Measurements from ENCODE around the gene EHBP1.

The EHBP1 gene

DNA sequence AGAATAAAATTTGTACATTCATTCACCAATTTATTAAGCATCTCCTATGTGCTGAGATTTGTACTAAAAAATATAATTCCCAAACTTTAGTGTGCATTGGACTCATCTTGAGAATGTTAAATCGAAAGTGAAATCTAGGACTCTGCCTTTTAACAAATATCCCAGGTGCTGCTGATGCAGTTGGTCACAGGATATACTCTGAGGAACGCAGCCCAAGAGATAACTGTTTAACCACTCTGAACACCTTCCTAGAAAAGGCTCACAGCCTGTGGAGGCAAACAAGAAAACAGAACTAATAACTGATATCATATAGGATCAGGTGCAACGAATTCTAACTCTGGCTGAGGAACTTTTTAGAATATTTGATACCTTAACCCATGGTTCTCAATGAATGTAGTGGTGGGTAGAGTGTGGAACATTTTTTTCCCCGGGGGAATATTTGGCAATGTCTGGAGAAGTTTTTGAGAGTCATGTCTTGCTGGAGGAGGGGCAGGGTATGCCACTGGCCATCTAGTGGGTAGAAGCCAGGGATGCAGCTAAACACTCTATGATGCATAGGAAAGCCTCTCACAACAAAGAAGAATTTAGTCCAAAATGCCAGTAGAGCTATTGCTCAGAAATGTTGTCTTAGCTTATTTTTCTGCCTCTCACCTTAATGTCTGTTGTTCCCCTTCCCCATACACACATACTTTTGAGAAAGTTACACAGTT lies 96.5 kb downstream of the EHBP1 start:
- DNase-seq (ENCODE audit: low read depth in 1 of 2, low spot score in 1 of 2) = no peak
- TF ChIP-seq JUND (IDR thresholded peaks at IDR 0.05; ENCODE audit: low read depth) = no peak
- in situ Hi-C loops (cut with HindIII; ENCODE audit: low pct_unique_long_range_greater_than_20kb, low sequenced_read_pairs) = no loop called here

DNA sequence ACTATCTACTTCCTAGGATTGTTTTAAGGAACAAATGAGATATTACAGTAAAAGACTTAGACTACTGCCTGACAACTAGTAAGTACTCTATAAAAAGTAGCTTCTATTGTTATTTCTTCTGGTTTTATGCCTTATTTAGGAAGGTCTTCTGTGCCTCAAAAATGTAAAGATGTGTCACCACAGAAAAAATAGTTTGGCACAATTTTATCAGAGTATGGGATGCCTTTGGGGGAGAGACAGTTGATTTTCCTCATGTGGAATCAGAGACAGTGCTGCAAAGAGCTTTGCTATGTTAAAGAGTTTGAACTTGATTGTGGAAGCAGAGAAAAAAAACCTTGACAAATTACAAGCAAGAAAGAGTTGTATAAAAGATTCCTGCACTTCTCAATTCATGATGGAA lies 98.4 kb downstream of the EHBP1 start:
- in situ Hi-C loops (cut with HindIII; ENCODE audit: low pct_unique_long_range_greater_than_20kb, low sequenced_read_pairs) = no loop called here
- DNase-seq (ENCODE audit: low read depth in 1 of 2, low spot score in 1 of 2) = no peak
- no peak for TF ChIP-seq JUND (IDR thresholded peaks at IDR 0.05; ENCODE audit: low read depth)

DNA sequence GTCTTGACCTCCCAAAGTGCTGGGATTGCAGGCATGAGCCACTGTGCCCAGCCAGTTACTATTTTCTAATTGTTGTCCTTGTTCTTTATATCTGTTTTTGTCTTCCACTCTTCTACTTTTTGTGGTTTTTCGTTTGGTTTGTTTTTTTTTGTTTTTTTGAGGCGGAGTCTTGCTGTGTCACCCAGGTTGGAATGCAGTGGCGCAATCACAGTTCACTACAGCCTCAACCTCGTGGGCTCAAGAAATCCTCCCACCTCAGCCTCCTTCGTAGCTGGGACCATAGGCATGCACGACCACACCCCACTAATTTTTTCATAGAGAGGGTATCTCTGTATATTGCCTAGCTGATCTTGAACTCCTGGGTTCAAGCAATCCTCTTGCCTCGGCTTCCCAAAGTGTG lies 100.7 kb downstream of the EHBP1 start:
- in situ Hi-C loops (cut with HindIII; ENCODE audit: low pct_unique_long_range_greater_than_20kb, low sequenced_read_pairs) = no loop called here
- DNase-seq (ENCODE audit: low read depth in 1 of 2, low spot score in 1 of 2) = no peak
- TF ChIP-seq JUND (IDR thresholded peaks at IDR 0.05; ENCODE audit: low read depth) = no peak

DNA sequence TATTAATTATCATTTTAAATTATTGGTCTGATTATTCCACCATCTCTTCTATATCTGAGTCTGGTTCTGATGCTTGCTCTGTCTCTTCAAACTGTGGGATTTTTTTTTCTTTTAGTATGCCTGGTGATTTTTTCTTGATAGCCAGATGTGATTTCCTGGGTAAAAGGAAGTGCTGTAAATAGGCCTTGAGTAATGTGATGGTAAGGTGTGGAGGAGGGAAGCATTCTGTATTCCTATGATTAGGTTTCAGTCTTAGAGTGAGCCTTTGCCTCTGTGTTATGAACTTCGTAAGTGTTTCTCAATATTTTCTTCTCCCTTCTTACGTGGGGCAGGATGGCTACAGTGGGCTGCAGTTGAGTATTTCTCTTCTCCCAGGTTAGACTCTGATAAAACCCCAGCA lies 103.0 kb downstream of the EHBP1 start:
- in situ Hi-C loops (cut with HindIII; ENCODE audit: low pct_unique_long_range_greater_than_20kb, low sequenced_read_pairs) = no loop called here
- no peak for DNase-seq (ENCODE audit: low read depth in 1 of 2, low spot score in 1 of 2)
- no peak for TF ChIP-seq JUND (IDR thresholded peaks at IDR 0.05; ENCODE audit: low read depth)

DNA sequence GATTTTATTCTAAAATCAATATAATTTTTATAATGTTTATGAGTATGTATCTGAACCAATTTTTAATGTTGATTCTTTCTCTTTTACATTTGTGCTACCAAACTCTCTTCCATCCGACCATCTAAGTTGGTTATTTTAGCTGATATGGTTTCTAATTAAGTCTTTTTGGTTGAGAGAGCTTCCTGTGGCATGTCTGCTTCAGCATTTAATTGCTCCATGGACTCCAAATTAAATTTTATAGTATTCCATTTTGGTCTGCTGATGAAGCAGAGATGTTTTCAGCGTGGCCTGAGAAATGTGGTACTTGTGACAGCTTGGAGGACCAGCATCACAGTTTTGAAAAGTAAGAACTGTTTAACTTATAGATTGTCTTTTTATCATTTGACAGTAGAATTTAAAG lies 105.6 kb downstream of the EHBP1 start:
- DNase-seq (ENCODE audit: low read depth in 1 of 2, low spot score in 1 of 2) = no peak
- in situ Hi-C loops (cut with HindIII; ENCODE audit: low pct_unique_long_range_greater_than_20kb, low sequenced_read_pairs) = no loop called here
- no peak for TF ChIP-seq JUND (IDR thresholded peaks at IDR 0.05; ENCODE audit: low read depth)

DNA sequence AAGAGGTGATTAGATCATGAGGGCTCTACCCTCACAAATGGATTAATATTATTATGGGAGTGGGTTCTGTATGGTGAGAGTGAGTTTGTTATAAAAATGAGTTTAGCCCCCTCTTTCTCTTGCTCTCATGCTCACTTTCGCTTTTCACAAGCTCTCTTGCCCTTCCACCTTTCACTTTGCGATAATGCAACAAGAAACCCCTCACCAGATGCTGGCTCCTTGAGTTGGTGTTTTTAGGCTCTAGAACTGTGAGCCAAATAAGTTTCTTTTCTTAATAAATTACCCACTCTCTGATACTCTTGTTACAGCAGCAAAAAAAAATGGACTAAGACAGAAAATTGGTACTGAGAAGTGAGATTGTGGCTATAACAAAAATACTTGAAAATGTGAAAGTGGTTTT lies 106.5 kb downstream of the EHBP1 start:
- no peak for DNase-seq (ENCODE audit: low read depth in 1 of 2, low spot score in 1 of 2)
- in situ Hi-C loops (cut with HindIII; ENCODE audit: low pct_unique_long_range_greater_than_20kb, low sequenced_read_pairs) = no loop called here
- TF ChIP-seq JUND (IDR thresholded peaks at IDR 0.05; ENCODE audit: low read depth) = no peak

DNA sequence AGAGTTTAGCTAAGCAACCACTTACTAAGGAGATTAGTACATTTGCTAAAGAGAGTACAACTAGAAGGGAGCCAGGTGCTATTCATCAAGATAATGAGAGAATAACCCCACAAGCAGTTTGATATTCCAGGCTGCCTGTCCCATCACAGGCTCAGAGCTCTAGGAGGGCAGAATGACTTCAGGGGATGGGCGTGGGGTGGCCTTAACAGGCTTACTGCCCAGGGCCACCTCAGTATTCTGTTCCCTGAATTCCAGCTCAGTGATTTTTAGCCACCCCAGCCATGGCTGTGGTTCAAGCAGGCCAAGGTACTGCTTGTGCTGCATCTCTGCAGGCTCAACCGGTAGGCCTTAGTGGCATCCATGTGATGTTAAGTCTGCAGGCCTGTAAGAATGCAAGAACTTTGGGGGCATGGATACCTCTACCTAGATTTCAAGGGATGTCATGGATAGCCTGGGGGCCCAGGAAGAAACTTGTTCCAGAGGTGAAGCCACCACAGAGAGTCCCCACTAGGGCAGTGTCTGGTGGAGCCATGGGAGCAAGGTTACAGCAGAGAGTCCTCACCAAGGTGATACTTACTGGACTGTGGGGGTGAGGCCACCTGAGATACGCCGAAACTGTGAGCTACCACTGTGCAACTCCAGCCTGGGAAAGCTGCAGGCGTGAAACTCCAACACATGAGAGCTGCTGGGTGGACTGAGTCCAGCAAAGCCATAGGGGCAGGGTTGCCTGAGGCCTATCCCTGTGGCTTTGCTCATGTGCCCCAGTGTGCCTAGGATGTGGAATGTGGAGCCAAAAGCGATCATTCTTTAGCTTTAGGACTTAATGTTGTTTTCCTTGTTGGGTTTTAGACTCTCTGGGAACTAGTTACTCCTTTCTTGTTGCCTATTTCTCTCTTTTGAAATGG lies 107.7 kb downstream of the EHBP1 start:
- no peak for DNase-seq (ENCODE audit: low read depth in 1 of 2, low spot score in 1 of 2)
- TF ChIP-seq JUND (IDR thresholded peaks at IDR 0.05; ENCODE audit: low read depth) = no peak
- in situ Hi-C loops (cut with HindIII; ENCODE audit: low pct_unique_long_range_greater_than_20kb, low sequenced_read_pairs) = no loop called here

DNA sequence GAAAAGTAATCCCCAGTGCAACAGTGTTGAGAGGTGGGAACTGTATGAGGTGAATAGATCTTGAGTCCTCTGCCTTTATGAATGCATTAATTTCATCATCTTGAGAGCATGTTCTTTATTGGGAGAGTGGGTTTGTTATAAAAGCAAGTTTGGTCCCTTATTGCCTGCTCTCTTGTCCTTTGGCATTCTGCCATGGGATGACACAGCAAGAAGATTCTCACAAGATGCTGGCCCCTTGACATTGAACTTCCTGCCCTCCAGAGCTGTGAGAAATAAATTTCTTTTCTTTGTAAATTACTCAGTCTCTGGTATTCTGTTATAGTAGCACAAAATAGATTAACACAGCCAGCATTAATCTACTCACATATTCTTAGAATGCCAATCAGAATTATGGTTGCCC lies 108.6 kb downstream of the EHBP1 start:
- no peak for DNase-seq (ENCODE audit: low read depth in 1 of 2, low spot score in 1 of 2)
- in situ Hi-C loops (cut with HindIII; ENCODE audit: low pct_unique_long_range_greater_than_20kb, low sequenced_read_pairs) = no loop called here
- TF ChIP-seq JUND (IDR thresholded peaks at IDR 0.05; ENCODE audit: low read depth) = no peak

DNA sequence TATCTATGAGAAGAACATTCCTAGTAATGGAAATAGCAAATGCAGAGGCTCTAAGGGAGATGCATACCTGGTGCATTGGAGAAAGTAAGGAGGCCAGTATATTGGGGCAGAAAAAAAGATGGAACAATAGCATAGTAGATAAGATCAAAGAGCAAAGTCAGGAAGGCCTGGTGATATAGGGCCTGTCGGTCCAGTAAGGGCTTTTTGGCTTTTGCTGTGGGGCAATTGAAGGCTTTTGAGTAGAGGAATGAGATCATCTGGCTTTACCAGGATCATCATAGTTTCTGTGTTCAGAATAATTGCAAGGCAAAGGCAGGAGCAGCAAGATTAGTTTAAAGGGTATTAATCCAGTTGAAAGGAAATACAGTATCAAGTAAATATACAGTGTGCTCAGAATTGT lies 111.8 kb downstream of the EHBP1 start:
- DNase-seq (ENCODE audit: low read depth in 1 of 2, low spot score in 1 of 2) = no peak
- no peak for TF ChIP-seq JUND (IDR thresholded peaks at IDR 0.05; ENCODE audit: low read depth)
- in situ Hi-C loops (cut with HindIII; ENCODE audit: low pct_unique_long_range_greater_than_20kb, low sequenced_read_pairs) = no loop called here

DNA sequence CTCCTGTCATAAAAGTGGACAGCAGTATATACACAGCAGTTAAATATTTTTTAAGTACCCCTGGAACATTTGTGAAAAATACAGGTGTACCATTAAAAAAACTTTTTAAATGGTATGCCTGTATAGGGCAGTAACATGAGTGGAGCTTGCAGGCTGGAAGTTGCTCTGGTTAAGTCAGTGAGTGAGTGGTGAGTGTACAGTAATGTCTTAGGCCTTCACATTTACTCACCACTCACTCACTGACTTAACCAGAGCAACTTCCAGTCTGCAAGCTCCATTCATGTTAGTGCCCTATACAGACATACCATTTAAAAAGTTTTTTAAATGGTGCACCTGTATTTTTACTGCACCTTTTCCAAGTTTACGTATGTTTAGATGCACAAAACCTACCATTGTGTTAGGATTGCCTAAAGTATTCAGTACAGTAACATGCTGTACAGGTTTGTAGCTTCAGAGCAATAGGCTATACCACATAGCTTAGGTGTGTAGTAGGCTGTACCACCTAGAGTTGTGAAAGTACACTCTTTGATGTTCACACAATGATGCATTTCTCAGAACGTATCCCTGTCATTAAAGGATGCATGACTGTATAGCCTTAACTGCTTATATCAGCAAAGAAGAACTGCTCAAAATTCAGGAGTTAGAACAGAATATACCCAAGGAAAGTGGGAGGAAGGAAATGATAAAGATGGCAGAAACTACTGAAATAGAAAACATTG lies 112.6 kb downstream of the EHBP1 start:
- in situ Hi-C loops (cut with HindIII; ENCODE audit: low pct_unique_long_range_greater_than_20kb, low sequenced_read_pairs) = no loop called here
- no peak for DNase-seq (ENCODE audit: low read depth in 1 of 2, low spot score in 1 of 2)
- TF ChIP-seq JUND (IDR thresholded peaks at IDR 0.05; ENCODE audit: low read depth) = no peak

DNA sequence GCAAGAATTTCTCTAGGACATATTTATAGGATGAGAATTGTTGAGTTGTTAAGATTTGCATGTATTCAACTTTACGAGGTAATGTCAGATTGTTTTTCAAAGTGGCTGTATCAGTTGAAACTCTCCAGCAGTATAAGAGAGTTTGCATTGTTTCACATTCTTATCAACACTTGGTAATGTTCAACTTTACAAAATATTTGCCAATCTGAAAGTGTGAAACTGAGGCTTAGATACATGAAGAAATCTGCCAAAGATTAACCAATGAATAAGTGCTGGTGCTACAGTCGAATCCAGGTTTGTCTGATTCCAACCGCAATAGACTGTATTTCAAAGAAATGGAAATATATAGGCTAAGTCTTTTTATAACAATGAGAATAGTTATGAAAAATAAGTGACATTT lies 117.0 kb downstream of the EHBP1 start:
- in situ Hi-C loops (cut with HindIII; ENCODE audit: low pct_unique_long_range_greater_than_20kb, low sequenced_read_pairs) = no loop called here
- no peak for TF ChIP-seq JUND (IDR thresholded peaks at IDR 0.05; ENCODE audit: low read depth)

DNA sequence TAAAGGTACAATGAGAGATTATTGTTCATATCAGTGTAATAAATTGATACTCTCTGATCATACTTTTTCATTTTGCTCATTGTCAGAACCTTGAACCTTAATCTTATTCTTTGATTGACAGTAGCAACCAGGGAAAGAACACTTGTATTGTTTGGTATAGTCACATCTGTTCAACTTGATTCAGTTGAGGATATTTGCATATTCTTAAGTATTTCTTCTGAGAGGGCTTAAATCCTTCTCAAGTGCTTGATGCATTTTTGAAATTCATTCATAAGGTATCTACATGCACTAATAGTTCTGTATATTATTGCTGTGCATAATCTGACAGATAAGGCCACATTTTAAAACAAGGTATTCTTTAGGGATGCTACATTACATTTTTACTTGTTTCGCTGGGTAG lies 118.9 kb downstream of the EHBP1 start:
- TF ChIP-seq JUND (IDR thresholded peaks at IDR 0.05; ENCODE audit: low read depth) = no peak
- DNase-seq (ENCODE audit: low read depth in 1 of 2, low spot score in 1 of 2) = no peak
- in situ Hi-C loops (cut with HindIII; ENCODE audit: low pct_unique_long_range_greater_than_20kb, low sequenced_read_pairs) = no loop called here

More for the DNA sequence above, 117.0 kb downstream of the EHBP1 start:
- DNase-seq (ENCODE audit: low read depth in 1 of 2, low spot score in 1 of 2) = no peak

DNA sequence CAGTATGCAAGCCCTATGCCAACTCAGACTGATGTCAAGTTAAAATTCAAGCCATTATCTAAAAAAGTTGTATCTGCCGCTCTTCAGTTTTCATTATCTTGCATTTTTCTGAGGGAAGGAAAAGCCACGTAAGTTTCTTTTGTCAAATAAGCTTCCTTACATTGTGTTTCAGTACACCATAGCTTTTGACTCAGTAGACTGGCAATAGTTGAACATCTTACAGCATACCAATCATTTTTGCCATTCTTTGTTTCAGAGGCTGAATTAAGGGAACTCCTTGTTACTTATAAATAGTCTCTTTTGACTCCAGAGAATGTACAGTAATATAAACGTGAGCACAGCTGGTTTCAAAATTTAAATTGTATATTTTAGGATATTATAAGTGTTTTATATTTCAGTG lies 120.6 kb downstream of the EHBP1 start:
- no peak for DNase-seq (ENCODE audit: low read depth in 1 of 2, low spot score in 1 of 2)
- in situ Hi-C loops (cut with HindIII; ENCODE audit: low pct_unique_long_range_greater_than_20kb, low sequenced_read_pairs) = no loop called here
- TF ChIP-seq JUND (IDR thresholded peaks at IDR 0.05; ENCODE audit: low read depth) = no peak

Measured in T47D (cell line).